ENCODE results near the gene DCST2.

Gene DCST2

DNA sequence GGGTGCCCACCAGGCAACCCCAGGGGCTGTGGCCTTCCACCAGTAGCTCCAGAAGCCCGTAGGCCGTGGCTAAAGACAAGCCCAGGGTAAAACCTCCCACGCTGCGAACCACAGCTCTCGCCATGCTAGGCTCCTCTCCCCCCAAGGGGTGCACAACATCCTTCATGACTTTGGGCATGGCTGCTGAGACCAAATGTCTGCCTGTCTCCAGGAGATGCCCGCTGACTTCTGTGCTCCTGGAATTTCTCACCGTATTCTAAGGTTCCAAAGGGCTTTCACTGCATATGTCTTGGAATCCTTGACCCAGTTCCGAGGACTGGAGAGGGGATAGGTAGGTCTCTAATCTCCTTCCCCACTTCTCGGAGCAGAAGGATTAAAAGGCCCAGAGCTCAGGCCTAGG, at the start of gene DCST2, which contains the start of gene DCST1:
Gene DCST2 (minus strand): TSS at position 258 of the 400 bp plus-strand sequence. CDS start 80 bp downstream, at position 178.
Gene DCST1 (plus strand): TSS at position 301 of the 400 bp plus-strand sequence. CDS start 213 bp downstream, outside the sequence.
- DNase-seq (ENCODE audit: low read depth in 2 of 2): no peak

GRCh38 chr1:155083052-155083541, 49.5 kb upstream of the DCST2 start:
- no peak for DNase-seq (ENCODE audit: low read depth in 2 of 2)

DNA sequence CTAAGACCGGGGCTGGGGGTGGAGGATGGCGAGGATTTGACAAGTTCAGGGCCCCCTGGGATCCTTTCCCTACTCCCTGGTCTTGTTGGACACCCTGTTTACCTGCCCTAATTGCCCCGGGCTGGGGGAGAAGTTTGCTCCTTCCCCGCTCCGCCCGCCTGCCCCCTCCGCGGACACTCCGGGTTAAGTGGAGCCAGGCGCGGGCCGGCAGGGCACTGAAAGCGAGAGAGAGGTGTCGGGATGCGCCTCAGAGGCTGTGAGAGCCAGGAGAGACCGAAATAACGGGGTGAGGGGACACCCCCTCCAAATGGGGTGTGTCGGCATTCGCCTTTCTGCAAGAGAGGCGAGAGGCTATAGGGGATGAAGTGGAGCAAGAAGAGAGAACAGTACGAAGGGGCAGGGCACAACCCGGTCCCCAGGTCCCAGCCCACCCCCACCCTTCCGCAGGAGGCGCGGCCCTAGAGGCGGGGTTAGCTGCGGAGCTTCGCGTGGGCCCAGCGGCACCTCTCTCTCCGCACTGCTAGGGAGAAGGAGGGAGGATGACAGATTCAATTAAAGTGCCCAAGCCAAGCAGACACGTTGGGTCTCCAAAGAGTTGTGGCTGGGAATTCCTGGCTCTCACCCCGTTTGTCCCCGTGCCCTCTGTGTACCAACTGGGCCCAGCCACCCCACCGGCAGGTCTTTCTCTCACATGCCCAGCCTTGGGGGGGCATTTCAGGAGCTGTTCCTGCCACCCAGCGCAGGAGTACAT, 48.9 kb upstream of the DCST2 start:
- no peak for DNase-seq (ENCODE audit: low read depth in 2 of 2)

DNA sequence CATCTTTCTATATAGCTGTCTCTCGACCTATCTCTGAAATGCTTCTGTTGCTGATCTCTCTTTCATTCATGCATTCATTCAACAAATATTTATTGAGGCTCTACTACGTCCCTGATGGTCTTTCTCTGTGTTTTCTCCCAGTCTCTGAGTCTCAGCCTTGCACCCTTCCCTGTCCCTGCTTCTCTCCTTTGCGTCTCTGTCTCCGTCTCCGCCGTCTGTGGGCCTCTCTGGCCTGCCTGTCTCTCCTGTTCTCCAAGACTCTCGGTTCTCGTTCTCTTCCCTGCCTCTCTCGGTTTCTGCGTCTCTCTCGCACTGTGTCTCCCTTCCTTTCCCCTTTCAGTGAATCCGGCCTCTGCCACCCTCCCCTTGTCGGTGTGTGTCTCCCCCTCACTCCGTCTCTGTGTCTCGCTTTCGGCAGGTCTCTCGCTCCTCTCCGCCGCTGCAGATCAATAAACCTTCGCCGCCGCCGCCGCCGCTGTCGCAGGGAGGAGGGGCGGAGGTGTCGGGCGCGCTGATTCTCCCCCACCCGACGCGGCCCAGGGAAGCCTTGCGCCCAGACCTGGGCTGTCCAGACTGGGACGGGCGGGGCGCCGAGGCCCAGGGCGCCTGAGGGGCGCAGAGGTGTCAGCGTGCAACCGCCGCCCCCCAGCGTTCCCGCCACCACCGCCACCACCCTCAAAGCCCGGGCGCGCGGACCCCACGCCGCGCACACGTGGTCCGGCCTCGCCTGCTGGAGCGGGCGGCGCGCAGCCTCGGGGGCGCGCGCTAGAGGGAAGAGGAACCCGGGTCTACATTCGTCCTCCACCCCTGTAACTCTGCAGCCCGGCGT, 48.1 kb upstream of the DCST2 start:
- DNase-seq (ENCODE audit: low read depth in 2 of 2): no peak

GRCh38 chr1:155080312-155081228, 47.0 kb upstream of the DCST2 start:
- no peak for DNase-seq (ENCODE audit: low read depth in 2 of 2)

DNA sequence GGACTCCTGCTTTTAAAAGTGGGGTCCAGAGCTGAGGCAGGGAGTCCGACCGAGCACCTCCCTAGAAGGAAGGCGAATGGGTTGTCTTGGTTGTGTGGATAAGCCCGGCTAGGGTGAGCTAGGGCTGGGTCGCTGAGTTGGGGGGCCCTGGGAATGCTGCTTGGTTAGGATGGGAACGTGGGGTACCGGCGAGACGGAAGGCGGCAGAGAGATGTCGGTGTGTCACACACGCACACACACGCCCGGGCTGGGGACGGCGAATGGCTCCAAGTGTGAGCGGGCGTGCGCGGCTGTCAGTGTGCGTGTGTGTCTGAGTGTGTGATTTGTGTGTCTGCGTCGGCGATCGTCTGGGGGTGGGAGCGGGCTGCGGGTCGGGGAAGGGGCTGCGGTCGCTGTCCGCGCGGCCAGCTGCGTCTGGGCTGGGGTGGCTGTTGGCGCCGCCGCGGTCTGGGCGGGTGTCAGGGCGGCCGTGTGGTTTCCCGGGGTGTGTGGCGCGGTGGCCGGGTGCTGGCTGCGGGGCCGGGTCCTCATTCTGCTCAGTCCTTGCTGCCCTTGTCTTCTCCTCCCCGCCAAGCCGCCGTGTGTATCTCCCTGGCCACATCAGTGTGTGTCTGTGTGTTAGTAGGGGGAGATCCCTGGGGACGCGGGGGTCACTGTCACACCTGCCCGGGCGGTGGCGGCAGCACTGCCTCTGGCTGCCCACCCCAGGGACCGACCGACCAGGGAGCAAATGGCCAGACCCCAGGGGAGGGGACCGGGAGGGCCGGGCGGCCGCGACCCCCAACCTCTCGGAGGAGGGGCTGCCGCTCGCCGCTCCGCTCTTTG, 46.1 kb upstream of the DCST2 start:
- no peak for DNase-seq (ENCODE audit: low read depth in 2 of 2)

DNA sequence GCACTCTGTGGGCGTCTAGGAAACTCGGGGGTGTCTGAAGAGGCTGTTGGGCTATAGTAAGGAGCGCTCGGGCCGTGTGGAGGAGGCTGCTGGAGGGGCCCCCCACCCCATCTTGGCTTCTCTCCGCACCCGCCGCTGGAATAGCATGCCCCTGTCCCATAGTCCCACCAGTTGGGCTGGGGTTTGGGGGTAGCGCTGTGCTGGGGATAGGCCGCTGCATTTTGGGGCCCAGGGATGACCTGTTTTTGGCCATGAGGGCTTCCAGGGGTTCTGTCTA, 45.6 kb upstream of the DCST2 start:
- no peak for DNase-seq (ENCODE audit: low read depth in 2 of 2)

GRCh38 chr1:155078469-155079209, 45.1 kb upstream of the DCST2 start, which contains the start of gene EFNA3:
Gene EFNA3, plus strand, starts transcription at chr1:155078837. Its CDS starts 105 bp downstream, at chr1:155078942.
- peak; percentile 47 to 60 for DNase-seq (ENCODE audit: low read depth in 2 of 2)

- no peak for DNase-seq (ENCODE audit: low read depth in 2 of 2)
These were observed 44.3 kb upstream of the DCST2 start for GRCh38 chr1:155077758-155078445.

DNA sequence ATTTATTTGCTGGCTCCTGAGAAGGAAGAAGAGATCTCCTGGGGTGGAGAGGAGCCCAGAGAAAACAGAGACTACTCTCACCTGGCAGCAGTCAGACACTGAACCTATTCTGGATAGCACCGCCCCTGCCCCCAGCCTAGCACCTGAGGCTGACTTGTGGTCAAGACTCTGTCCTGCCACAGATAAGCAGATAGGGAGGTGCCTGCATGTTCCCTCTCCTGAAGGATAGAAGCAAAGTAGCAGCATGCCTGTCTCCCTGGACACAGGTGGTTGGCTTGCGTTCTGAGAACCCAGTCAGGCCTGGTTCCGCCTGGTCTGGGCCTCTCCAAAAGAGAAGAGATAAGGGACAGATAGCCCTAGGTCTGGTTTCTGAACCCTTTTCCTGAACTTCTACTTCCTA, 43.8 kb upstream of the DCST2 start:
- DNase-seq (ENCODE audit: low read depth in 2 of 2): no peak

DNA sequence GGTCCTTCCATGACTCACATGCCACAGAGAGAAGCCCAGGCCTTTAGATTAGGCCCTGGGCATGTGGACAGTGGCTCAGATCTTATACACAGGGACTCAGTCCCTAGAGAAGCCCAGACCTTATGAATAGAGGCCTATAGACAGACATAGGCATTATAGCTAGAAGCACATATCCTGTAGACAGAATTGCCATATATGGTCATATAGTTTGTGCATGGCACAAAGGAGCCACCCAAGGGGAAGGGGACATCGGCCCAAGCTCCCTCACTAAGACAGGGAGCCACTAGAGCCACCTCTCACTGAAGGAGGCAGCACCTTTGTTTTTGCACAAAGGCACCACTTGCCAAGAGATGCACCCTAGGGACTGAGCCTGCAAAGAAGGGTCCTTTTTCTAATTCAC, 42.8 kb upstream of the DCST2 start:
- DNase-seq (ENCODE audit: low read depth in 2 of 2): no peak

DNA sequence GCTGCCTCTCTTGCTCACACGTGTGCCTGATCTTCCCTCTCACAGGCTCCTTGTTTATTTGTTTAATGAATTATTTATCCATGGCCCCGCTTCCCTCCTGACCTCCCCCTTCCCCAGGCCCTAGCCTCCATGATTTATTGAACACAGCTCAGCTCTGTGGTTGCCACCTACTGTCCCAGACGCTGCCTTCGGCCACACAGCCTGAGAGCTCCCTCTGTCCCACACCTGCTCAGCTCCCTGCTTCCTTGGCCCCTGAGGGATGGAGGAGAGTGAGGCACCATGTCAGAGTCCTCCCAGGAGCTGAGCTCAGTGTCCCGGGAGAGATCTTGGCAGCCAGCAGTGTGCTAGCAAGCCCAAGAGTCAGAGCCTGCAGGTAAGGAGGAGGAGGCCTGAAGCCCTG, 42.0 kb upstream of the DCST2 start:
- no peak for DNase-seq (ENCODE audit: low read depth in 2 of 2)

GRCh38 chr1:155073377-155074242, 40.0 kb upstream of the DCST2 start:
- DNase-seq (ENCODE audit: low read depth in 2 of 2): no peak

GRCh38 chr1:155072531-155073289, 39.1 kb upstream of the DCST2 start:
- no peak for DNase-seq (ENCODE audit: low read depth in 2 of 2)

DNA sequence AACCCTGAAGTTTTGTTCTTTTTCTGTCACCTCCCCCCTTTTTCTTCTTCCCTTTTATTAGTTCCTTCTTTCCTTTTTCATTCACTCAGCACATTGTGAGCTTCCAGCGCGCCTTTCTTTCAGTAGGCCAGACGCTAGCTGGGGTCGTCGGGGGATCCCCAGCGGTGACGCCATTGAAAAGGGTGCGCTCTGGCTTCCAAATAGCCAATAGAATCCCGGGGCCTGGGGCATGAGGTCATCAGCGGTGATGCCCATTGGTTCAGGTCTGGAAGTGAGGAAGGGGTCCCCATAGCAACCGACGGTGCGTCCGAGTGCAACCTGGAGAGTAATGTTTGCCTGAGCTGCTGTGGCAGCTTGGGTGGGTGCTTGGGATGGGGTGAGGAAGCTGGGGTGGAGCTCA, 38.1 kb upstream of the DCST2 start:
- no peak for DNase-seq (ENCODE audit: low read depth in 2 of 2)

DNA sequence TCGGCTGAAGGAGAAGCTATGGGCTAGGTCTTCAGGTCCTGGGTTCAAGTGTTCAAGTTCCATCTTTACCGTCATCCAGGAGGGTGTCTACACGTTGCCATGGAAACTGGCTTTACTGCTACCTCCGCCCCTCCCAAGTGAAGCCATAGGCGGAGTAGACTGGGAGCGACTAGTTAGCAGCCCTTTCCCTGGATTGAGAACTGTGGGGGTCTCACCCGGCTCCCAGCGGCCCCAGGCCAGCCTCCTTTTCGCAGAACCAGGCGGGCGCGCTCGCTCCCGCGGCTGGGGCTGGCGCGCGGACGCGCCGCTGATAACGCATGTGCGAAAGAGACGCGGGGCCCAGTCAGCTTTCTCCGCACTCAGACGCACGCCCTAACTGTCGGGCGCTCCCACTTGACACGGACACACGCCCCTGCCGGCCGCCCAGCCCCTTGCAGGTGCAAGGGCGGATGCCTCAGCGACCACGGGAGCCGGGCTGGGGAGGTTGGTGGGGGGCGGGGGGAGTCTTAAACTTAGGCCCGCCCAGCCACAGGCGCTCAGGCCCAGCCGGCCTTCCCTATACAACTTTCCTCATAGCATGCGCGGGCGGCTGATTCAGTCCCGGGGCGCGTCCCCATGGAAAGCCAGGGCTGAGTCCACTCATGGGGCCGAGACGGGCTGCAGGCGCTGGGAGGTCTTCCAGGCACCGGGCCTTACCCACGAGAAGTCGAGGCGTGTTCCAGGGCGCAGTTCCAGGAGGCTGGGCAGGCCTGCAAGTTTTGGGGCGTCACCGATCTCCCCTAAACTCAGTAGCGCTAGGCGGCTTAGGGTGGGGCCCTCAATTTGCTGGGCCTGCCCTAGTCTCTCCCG, 37.4 kb upstream of the DCST2 start:
- DNase-seq (ENCODE audit: low read depth in 2 of 2): peak; percentile 59 to 72

GRCh38 chr1:155070158-155070621, 36.6 kb upstream of the DCST2 start:
- no peak for DNase-seq (ENCODE audit: low read depth in 2 of 2)
